ENCODE results near the gene LRRC8B.

Gene LRRC8B

GRCh38 chr1:89633800-89634625, 109.4 kb downstream of the LRRC8B start:
- peak overlapping the region; percentile 91 for H3K4me3 ChIP-seq (ENCODE audit: low read depth, low read length)
- TF ChIP-seq CTCF (IDR thresholded peaks at IDR 0.05; ENCODE audit: borderline replicate concordance, insufficient read depth, low read depth, low read length) = no peak

- no peak overlapping the region for H3K4me3 ChIP-seq (ENCODE audit: low read depth, low read length)
- TF ChIP-seq CTCF (IDR thresholded peaks at IDR 0.05; ENCODE audit: borderline replicate concordance, insufficient read depth, low read depth, low read length) = no peak
Measured at GRCh38 chr1:89635825-89636815, 111.5 kb downstream of the LRRC8B start.

GRCh38 chr1:89637496-89637895, 112.9 kb downstream of the LRRC8B start:
- TF ChIP-seq CTCF (IDR thresholded peaks at IDR 0.05; ENCODE audit: borderline replicate concordance, insufficient read depth, low read depth, low read length) = no peak
- no peak overlapping the region for H3K4me3 ChIP-seq (ENCODE audit: low read depth, low read length)

DNA sequence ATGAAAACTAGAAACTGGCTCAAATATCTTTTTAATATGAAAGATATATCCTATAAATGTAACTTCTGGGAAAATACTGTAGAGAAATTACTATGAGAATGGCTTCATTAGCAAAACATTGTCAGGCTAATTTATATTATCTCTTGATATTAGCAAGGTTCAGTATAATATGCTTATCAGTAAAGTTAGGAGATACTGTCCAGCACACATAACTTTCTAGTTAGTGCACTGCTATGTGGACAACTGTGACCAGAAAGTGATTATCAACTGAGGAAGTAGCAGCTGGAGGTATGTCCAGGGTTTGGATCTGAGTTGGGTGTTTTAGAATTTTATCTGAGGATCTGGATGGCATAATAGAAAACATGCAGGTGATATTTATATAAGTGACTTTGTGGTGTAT, 115.8 kb downstream of the LRRC8B start:
- H3K4me3 ChIP-seq (ENCODE audit: low read depth, low read length) = no peak overlapping the region
- TF ChIP-seq CTCF (IDR thresholded peaks at IDR 0.05; ENCODE audit: borderline replicate concordance, insufficient read depth, low read depth, low read length) = no peak

GRCh38 chr1:89641781-89642180, 117.2 kb downstream of the LRRC8B start:
- no peak overlapping the region for H3K4me3 ChIP-seq (ENCODE audit: low read depth, low read length)
- no peak for TF ChIP-seq CTCF (IDR thresholded peaks at IDR 0.05; ENCODE audit: borderline replicate concordance, insufficient read depth, low read depth, low read length)

GRCh38 chr1:89643577-89643976, 118.9 kb downstream of the LRRC8B start:
- TF ChIP-seq CTCF (IDR thresholded peaks at IDR 0.05; ENCODE audit: borderline replicate concordance, insufficient read depth, low read depth, low read length) = no peak
- H3K4me3 ChIP-seq (ENCODE audit: low read depth, low read length) = no peak overlapping the region
